ENCODE data around the gene S100A9. TPM values are rescaled to one million over a fixed set of nuclear protein-coding genes. Genes with fewer than 3 reads are reported as not detected.

The S100A9 gene
- total and polyA plus RNA-seq, 2 of the 8 experiments (the other 6 are each of a cell fraction or from before 2014, with no cell fraction given), result not detected

- Histone ChIP-seq H2BK5ac (ENCODE audit: low read depth, low read length) (no peak overlapping the region), H3K23ac (ENCODE audit: insufficient read length) (no peak overlapping the region), H2AFZ (ENCODE audit: low read length) (no peak overlapping the region), H2AK5ac (ENCODE audit: low read depth, low read length) (no peak overlapping the region), H3K4me1 (replicated peaks in 1 of 4; ENCODE audit: control insufficient read depth in 3 of 4, insufficient read depth in 4 of 4, low read length in 3 of 4) (no peaks in the 10 kb centered on the region; a peak in 1 of 7 replicates), H3K9ac (replicated peaks in 1 of 4; ENCODE audit: extremely low read depth in 1 of 4, low read depth in 3 of 4, low read length in 3 of 4) (no peak overlapping the region), H4K20me1 (replicated peaks in 1 of 2; ENCODE audit: control insufficient read depth in 1 of 2, insufficient read depth in 2 of 2, low read length in 2 of 2) (no peaks in the 10 kb centered on the region), H2BK15ac (ENCODE audit: low read length) (no peak overlapping the region), H4K8ac (ENCODE audit: extremely low read depth, insufficient read depth, low read length) (no peak overlapping the region), H3K56ac (replicated peaks; ENCODE audit: insufficient read length, low read depth, low read length) (no peak overlapping the region), H4K5ac (ENCODE audit: insufficient read length, low read depth, low read length) (no peak overlapping the region), H4K91ac (replicated peaks; ENCODE audit: insufficient read length, low read length) (no peak overlapping the region), H3K27me3 (replicated peaks in 1 of 4; ENCODE audit: control insufficient read depth in 3 of 4, extremely low read depth in 1 of 4, insufficient read depth in 3 of 4, low read length in 3 of 4) (peaks cover 0 to 2% (median 0%) of the 10 kb centered on the region in 4 experiments; a peak in 1 of 7 replicates), H3K79me2 (ENCODE audit: control insufficient read depth in 1 of 2, insufficient read depth in 2 of 2, low read length in 2 of 2) (no peaks in the 10 kb centered on the region), H3K23me2 (ENCODE audit: low read depth, low read length) (no peaks in the 10 kb centered on the region), H3K4me2 (ENCODE audit: insufficient read depth in 1 of 2, low read depth in 2 of 2, low read length in 2 of 2) (no peak overlapping the region), H3K36me3 (ENCODE audit: control insufficient read depth in 2 of 4, insufficient read depth in 4 of 4, low read length in 3 of 4) (no peaks in the 10 kb centered on the region), H3K9me3 (ENCODE audit: insufficient read depth in 2 of 2, low read depth in 1 of 2, low read length in 1 of 2) (peaks cover 4% of the 10 kb centered on the region in 2 experiments; a peak in 2 of 4 replicates), H3K79me1 (ENCODE audit: low read depth, low read length) (no peaks in the 10 kb centered on the region), H3K14ac (ENCODE audit: insufficient read length) (no peak overlapping the region), H3K4me3 (ENCODE audit: extremely low read depth in 1 of 4, insufficient read depth in 2 of 4, low read depth in 3 of 4, low read length in 4 of 4) (no peak overlapping the region), H2BK12ac (ENCODE audit: low read depth, low read length) (no peak overlapping the region), H3K18ac (ENCODE audit: extremely low read depth, low read length) (no peak overlapping the region), H2BK120ac (replicated peaks; ENCODE audit: low read depth, low read length) (no peak overlapping the region), H3K4ac (replicated peaks; ENCODE audit: insufficient read length, low read depth, low read length) (no peak overlapping the region), H2BK20ac (ENCODE audit: low read length) (no peak overlapping the region), H3K27ac (ENCODE audit: low read depth, low read length) (no peak overlapping the region)
- 93% methylated on average over 6 of the region's 6 CpGs; no CpG with 5 or more reads in 1 of the 2 experiments for WGBS, 2 experiments (ENCODE audit: extremely low coverage in 1 of 2, insufficient coverage in 1 of 2, insufficient read length in 1 of 2, insufficient replicate concordance in 2 of 2, low coverage in 1 of 2, low lambda C conversion rate in 2 of 2, missing lambda C conversion rate in 1 of 2)
- no peak for DNase-seq (ENCODE audit: low read depth in 1 of 2, low spot score in 2 of 2)
- TF ChIP-seq NRF1 (IDR thresholded peaks at IDR 0.05; ENCODE audit: low read depth, low read length) (no peak), BCL11A (IDR thresholded peaks at IDR 0.05; ENCODE audit: low read depth in 2 of 2, low read length in 2 of 2) (no peak), RFX5 (IDR thresholded peaks at IDR 0.05; ENCODE audit: borderline replicate concordance, low read depth, low read length) (no peak), KDM1A (IDR thresholded peaks at IDR 0.05; ENCODE audit: borderline replicate concordance, low read length) (no peak), BRCA1 (IDR thresholded peaks at IDR 0.05; ENCODE audit: low read depth, low read length) (no peak), ZNF274 (IDR thresholded peaks at IDR 0.05; ENCODE audit: borderline replicate concordance, extremely low read depth, low read length) (no peak), BACH1 (IDR thresholded peaks at IDR 0.05; ENCODE audit: low read length) (no peak), NANOG (IDR thresholded peaks at IDR 0.05; ENCODE audit: insufficient read depth, low read depth, low read length, poor library complexity, severe bottlenecking) (no peak), SP1 (IDR thresholded peaks at IDR 0.05; ENCODE audit: low read depth, low read length) (no peak), HDAC2 (IDR thresholded peaks at IDR 0.05; ENCODE audit: borderline replicate concordance in 1 of 2, low read depth in 2 of 2, low read length in 2 of 2) (no peak), HDAC6 (IDR thresholded peaks at IDR 0.05; ENCODE audit: low read depth, low read length) (no peak), CTBP2 (IDR thresholded peaks at IDR 0.05; ENCODE audit: borderline replicate concordance, insufficient read depth, insufficient read length, low read length) (no peak)
- no peak for FAIRE-seq
- ChIA-PET POLR2A (ENCODE audit: partially characterized antibody) (no interaction called here), CTCF (ENCODE audit: partially characterized antibody) (no interaction called here)
These were observed 17.9 kb upstream of the S100A9 start for GRCh38 chr1:153339802-153340201.
